Inflammatory macrophage (primary cell): ENCODE results near the gene SDHD.

Experiments
- DNase-seq, 2 donors: peaks; one replicate each; pipeline ENCODE4 v3.0.0-alpha.2; 2020 to 2022

SDHD gene

GRCh38 chr11:112103446-112103845 is 16.8 kb downstream of the SDHD start:
- DNase-seq, result peak; percentile 70 to 82

- DNase-seq, result no peak
Measured at GRCh38 chr11:112106070-112106469, 19.4 kb downstream of the SDHD start.

- peak; percentile 65 to 67 for DNase-seq
Measured at GRCh38 chr11:112113539-112114457, 27.1 kb downstream of the SDHD start.

GRCh38 chr11:112114460-112114859 is 27.8 kb downstream of the SDHD start:
- no peak for DNase-seq

- DNase-seq, result no peak
Measured at GRCh38 chr11:112115386-112115785, 28.7 kb downstream of the SDHD start.

- DNase-seq, result no peak
Measured at GRCh38 chr11:112118176-112118575, 31.5 kb downstream of the SDHD start.

- DNase-seq, result peak; percentile 16 to 24
Measured at GRCh38 chr11:112121981-112122615, 35.4 kb downstream of the SDHD start.

- no peak for DNase-seq
Measured at GRCh38 chr11:112123129-112123528, 36.5 kb downstream of the SDHD start.

- DNase-seq, result no peak
Measured at GRCh38 chr11:112127056-112127455, 40.4 kb downstream of the SDHD start.

GRCh38 chr11:112128483-112129121 is 41.9 kb downstream of the SDHD start:
- DNase-seq, result peak in 1 of 2 donors; percentile 18

- peak; percentile 89 to 94 for DNase-seq
Measured at GRCh38 chr11:112129656-112130055, 43.0 kb downstream of the SDHD start.

GRCh38 chr11:112132737-112133136 is 46.1 kb downstream of the SDHD start:
- DNase-seq, result peak; percentile 26 to 28

GRCh38 chr11:112134473-112134872 is 47.8 kb downstream of the SDHD start:
- DNase-seq, result peak; percentile 23 to 41

- no peak for DNase-seq
Measured at GRCh38 chr11:112143597-112143996, 56.9 kb downstream of the SDHD start.
